Superior temporal gyrus (tissue), 1 donor: ENCODE results near the gene CFAP97D2.

Source experiments
- DNase-seq: peaks from one replicate; pipeline ENCODE4 v3.0.0-alpha.2; 2016; ENCODE audit errors: extremely low spot score

The CFAP97D2 gene

GRCh38 chr13:114199954-114200353 lies 20.9 kb downstream of the CFAP97D2 start:
- DNase-seq: no peak

- DNase-seq: no peak
These were observed 21.4 kb downstream of the CFAP97D2 start for GRCh38 chr13:114200399-114200911.

GRCh38 chr13:114202581-114202980 lies 23.5 kb downstream of the CFAP97D2 start:
- no peak for DNase-seq

- DNase-seq: no peak
These were observed 24.5 kb downstream of the CFAP97D2 start for GRCh38 chr13:114203536-114203935.

- no peak for DNase-seq
These were observed 25.8 kb downstream of the CFAP97D2 start for GRCh38 chr13:114204894-114205293.

- no peak for DNase-seq
These were observed 29.1 kb downstream of the CFAP97D2 start for GRCh38 chr13:114208134-114208533.

GRCh38 chr13:114211446-114212157 lies 32.5 kb downstream of the CFAP97D2 start:
- no peak for DNase-seq

- no peak for DNase-seq
These were observed 33.1 kb downstream of the CFAP97D2 start for GRCh38 chr13:114212158-114212495.

GRCh38 chr13:114213980-114214379 lies 34.9 kb downstream of the CFAP97D2 start:
- DNase-seq: no peak

- DNase-seq: no peak
These were observed 40.3 kb downstream of the CFAP97D2 start for GRCh38 chr13:114219392-114219791.

- no peak for DNase-seq
These were observed 43.5 kb downstream of the CFAP97D2 start for GRCh38 chr13:114222461-114222968.

GRCh38 chr13:114224201-114224600 lies 45.1 kb downstream of the CFAP97D2 start:
- DNase-seq: no peak

- DNase-seq: no peak
These were observed 46.6 kb downstream of the CFAP97D2 start for GRCh38 chr13:114225610-114226009.

- DNase-seq: no peak
These were observed 47.0 kb downstream of the CFAP97D2 start for GRCh38 chr13:114226088-114226487.

- DNase-seq: peak; percentile 96
These were observed 47.8 kb downstream of the CFAP97D2 start for GRCh38 chr13:114226699-114227323.

GRCh38 chr13:114227528-114227927 lies 48.5 kb downstream of the CFAP97D2 start:
- no peak for DNase-seq

- no peak for DNase-seq
These were observed 49.1 kb downstream of the CFAP97D2 start for GRCh38 chr13:114228176-114228575.

- no peak for DNase-seq
These were observed 50.4 kb downstream of the CFAP97D2 start for GRCh38 chr13:114229506-114229905.

- no peak for DNase-seq
These were observed 51.1 kb downstream of the CFAP97D2 start for GRCh38 chr13:114230117-114230516.

GRCh38 chr13:114230575-114230974 lies 51.5 kb downstream of the CFAP97D2 start:
- DNase-seq: no peak

GRCh38 chr13:114231886-114232285 lies 52.8 kb downstream of the CFAP97D2 start:
- DNase-seq: no peak

GRCh38 chr13:114234266-114234644 lies 55.2 kb downstream of the CFAP97D2 start:
- DNase-seq: peak; percentile 55
